ENCODE data around the gene ELAC2. TPM values are rescaled to one million over a fixed set of nuclear protein-coding genes. Genes with fewer than 3 reads are reported as not detected.

The ELAC2 gene
- total and polyA plus RNA-seq, 2 of the 4 experiments (the other 2 are of a cell fraction), result 75.2 to 80.7 TPM

DNA sequence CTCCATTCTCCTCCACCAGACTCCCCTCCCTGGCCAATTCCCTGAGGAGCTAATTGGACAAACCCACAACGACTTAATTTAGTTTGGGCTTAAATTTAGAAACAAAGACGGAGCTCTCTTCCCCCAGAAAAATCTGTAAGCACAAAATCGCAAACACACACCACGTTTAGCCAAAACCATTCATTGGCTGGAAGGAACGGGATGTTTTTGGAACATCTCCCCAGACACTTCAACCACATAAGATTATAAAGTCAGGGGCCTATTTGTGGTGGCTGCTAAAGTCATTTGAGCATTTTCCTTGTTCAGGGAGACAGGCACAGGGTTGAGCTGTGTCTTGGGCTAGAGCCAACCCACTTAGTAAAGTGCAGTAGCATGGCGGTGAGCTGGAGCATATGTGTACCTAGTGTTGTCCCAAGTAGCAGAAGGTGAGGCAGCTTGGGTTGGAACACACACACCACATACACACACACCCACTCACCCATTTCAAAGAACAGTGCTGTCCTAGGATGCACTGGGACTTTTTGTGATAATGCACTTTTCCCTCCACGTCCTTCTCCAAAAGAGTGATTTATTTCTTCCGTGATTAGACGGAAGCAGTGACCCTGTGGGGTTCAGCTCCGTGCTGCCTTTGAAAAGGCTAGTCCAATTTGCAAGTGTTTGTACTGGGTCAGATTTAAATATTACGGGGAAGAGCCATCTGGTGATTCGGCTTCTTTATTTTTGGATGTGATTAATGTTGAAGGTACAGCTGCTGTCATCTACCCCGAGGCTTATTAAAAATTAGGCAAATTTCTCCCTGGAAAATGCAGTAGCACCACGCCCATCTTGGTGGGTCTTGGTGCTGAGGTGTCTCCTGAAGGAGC lies 32.2 kb downstream of the ELAC2 start:
- H3K9me1 ChIP-seq (ENCODE audit: insufficient read depth, low read length), result no peaks in the 10 kb centered on the region; the same call in 1 of the 2 replicates
- H2BK5ac ChIP-seq (ENCODE audit: low read depth, low read length, poor library complexity, severe bottlenecking), result no peak overlapping the region
- H3K9ac ChIP-seq (ENCODE audit: low read depth, low read length), result no peak overlapping the region
- H3K56ac ChIP-seq (ENCODE audit: extremely low read depth, insufficient read depth, low read length), result no peak overlapping the region
- no peak overlapping the region for H2AK9ac ChIP-seq (replicated peaks; ENCODE audit: low read depth, low read length, poor library complexity)
- TF ChIP-seq BHLHE40 (IDR thresholded peaks at IDR 0.05; ENCODE audit: low read depth, low read length) (no peak), FOS (IDR thresholded peaks at IDR 0.05; ENCODE audit: low read depth, low read length) (no peak), RCOR1 (IDR thresholded peaks at IDR 0.05; ENCODE audit: insufficient replicate concordance, low read length) (no peak), POLR2A (IDR thresholded peaks at IDR 0.05; ENCODE audit: low read depth, low read length) (no peak), NFE2L2 (IDR thresholded peaks at IDR 0.05; ENCODE audit: low read depth, low read length) (no peak), MXI1 (IDR thresholded peaks at IDR 0.05; ENCODE audit: borderline replicate concordance, low read depth, low read length) (no peak), MAFK (IDR thresholded peaks at IDR 0.05; ENCODE audit: low read depth, low read length) (no peak), RFX5 (IDR thresholded peaks at IDR 0.05; ENCODE audit: low read depth, low read length) (no peak), CHD1 (IDR thresholded peaks at IDR 0.05; ENCODE audit: low read depth, low read length) (no peak)
- TF ChIP-seq, protein P1, sequence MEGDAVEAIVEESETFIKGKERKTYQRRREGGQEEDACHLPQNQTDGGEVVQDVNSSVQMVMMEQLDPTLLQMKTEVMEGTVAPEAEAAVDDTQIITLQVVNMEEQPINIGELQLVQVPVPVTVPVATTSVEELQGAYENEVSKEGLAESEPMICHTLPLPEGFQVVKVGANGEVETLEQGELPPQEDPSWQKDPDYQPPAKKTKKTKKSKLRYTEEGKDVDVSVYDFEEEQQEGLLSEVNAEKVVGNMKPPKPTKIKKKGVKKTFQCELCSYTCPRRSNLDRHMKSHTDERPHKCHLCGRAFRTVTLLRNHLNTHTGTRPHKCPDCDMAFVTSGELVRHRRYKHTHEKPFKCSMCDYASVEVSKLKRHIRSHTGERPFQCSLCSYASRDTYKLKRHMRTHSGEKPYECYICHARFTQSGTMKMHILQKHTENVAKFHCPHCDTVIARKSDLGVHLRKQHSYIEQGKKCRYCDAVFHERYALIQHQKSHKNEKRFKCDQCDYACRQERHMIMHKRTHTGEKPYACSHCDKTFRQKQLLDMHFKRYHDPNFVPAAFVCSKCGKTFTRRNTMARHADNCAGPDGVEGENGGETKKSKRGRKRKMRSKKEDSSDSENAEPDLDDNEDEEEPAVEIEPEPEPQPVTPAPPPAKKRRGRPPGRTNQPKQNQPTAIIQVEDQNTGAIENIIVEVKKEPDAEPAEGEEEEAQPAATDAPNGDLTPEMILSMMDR (conservative IDR thresholded peaks at IDR 0.05; ENCODE audit: low read depth, low read length), result no peak
- H3K9me3 ChIP-seq (ENCODE audit: control insufficient read depth, insufficient read depth, low read length), result no peaks in the 10 kb centered on the region
- DNase-seq (peak; percentile 32), ATAC-seq (ENCODE audit: low read depth) (no peak)
- H2AFZ ChIP-seq (replicated peaks; ENCODE audit: low read length, poor library complexity), result no peak overlapping the region
- H3K36me3 ChIP-seq (ENCODE audit: control insufficient read depth, insufficient read depth, low read length), result peaks cover 7% of the 10 kb centered on the region; the same call in 1 of the 2 replicates
- no peak overlapping the region for H3K14ac ChIP-seq (replicated peaks; ENCODE audit: low read depth, low read length)
- H4K8ac ChIP-seq (ENCODE audit: low read depth in 2 of 2, low read length in 2 of 2), result no peak overlapping the region
- no peak overlapping the region for H3K18ac ChIP-seq (ENCODE audit: low read depth, low read length)
- H3K4me2 ChIP-seq (ENCODE audit: low read depth, low read length), result no peak overlapping the region
- ChIA-PET CTCF (no interaction called here), POLR2A (ENCODE audit: unreplicated experiment) (no interaction called here)
- H4K91ac ChIP-seq (ENCODE audit: insufficient read depth, low read depth, low read length), result no peak overlapping the region
- in situ Hi-C loops (cut with MboI; ENCODE audit: low sequenced_read_pairs) (no loop called here), intact Hi-C loops (cut with micrococcal nuclease) (loop anchor here (10.0 kb wide), 1 partner anchor 201 kb away; the partner anchor contains the start of gene ARHGAP44), dilution Hi-C loops (cut with HindIII; ENCODE audit: low sequenced_read_pairs, unreplicated experiment) (no loop called here)
- no peaks in the 10 kb centered on the region for H3K79me1 ChIP-seq (ENCODE audit: low read depth in 1 of 2, low read length in 2 of 2)
- H2BK15ac ChIP-seq (ENCODE audit: low read depth, low read length), result no peak overlapping the region
- BruUV-seq (replicated peaks), result no TSS peak
- no peak overlapping the region for H2AK5ac ChIP-seq (ENCODE audit: low read depth, low read length)
- no peak overlapping the region for H4K5ac ChIP-seq (ENCODE audit: low read depth, low read length)
- H3K4me3 ChIP-seq (ENCODE audit: insufficient read depth, low read depth, low read length), result no peak overlapping the region
- H3K4me1 ChIP-seq (ENCODE audit: control insufficient read depth, insufficient read depth, low read length), result peaks cover 4% of the 10 kb centered on the region; the same call in 1 of the 2 replicates
- no peak overlapping the region for H3K27ac ChIP-seq (ENCODE audit: insufficient read depth, low read length)
- WGBS, 2 experiments (ENCODE audit: extremely low coverage in 2 of 2, insufficient read length in 1 of 2), result 100% methylated on average over 2 of the region's 14 CpGs; no CpG with 5 or more reads in 1 of the 2 experiments
- H3K27me3 ChIP-seq (ENCODE audit: control insufficient read depth, insufficient read depth, low read length), result no peaks in the 10 kb centered on the region
- no peak overlapping the region for H3K23ac ChIP-seq (ENCODE audit: low read depth, low read length)
- no peak overlapping the region for H3K4ac ChIP-seq (ENCODE audit: low read depth, low read length)
- H2BK120ac ChIP-seq (ENCODE audit: low read depth, low read length), result no peak overlapping the region
- H2BK20ac ChIP-seq (ENCODE audit: low read depth, low read length), result no peak overlapping the region
- no peaks in the 10 kb centered on the region for H4K20me1 ChIP-seq (ENCODE audit: insufficient read depth, low read length)
